ENCODE data around the gene GJB5.

GRCh38 chr1:34803770-34804169, 48.9 kb downstream of the GJB5 start:
- no peak for TF ChIP-seq CTCF (IDR thresholded peaks at IDR 0.05)
- TF ChIP-seq TCF7L2 (IDR thresholded peaks at IDR 0.05; ENCODE audit: low read depth, low read length) = no peak
- no peak for TF ChIP-seq POLR2AphosphoS5 (IDR thresholded peaks at IDR 0.05; ENCODE audit: low read depth, low read length)
- no peak for TF ChIP-seq REST (IDR thresholded peaks at IDR 0.05; ENCODE audit: insufficient read depth in 1 of 2, low read depth in 2 of 2, low read length in 1 of 2)
